Brain pericyte (primary cell): ENCODE results near the gene MATK.
"Not testable (repeated sequence)": the region's sequence is repeated elsewhere in the genome, so short reads cannot be mapped to it uniquely, and the experiment has no call there.

Source experiments
- DNase-seq: peaks from one replicate; pipeline ENCODE4 v3.0.0-alpha.2; 2012; ENCODE audit warnings: low read depth, low spot score

The MATK gene

DNA sequence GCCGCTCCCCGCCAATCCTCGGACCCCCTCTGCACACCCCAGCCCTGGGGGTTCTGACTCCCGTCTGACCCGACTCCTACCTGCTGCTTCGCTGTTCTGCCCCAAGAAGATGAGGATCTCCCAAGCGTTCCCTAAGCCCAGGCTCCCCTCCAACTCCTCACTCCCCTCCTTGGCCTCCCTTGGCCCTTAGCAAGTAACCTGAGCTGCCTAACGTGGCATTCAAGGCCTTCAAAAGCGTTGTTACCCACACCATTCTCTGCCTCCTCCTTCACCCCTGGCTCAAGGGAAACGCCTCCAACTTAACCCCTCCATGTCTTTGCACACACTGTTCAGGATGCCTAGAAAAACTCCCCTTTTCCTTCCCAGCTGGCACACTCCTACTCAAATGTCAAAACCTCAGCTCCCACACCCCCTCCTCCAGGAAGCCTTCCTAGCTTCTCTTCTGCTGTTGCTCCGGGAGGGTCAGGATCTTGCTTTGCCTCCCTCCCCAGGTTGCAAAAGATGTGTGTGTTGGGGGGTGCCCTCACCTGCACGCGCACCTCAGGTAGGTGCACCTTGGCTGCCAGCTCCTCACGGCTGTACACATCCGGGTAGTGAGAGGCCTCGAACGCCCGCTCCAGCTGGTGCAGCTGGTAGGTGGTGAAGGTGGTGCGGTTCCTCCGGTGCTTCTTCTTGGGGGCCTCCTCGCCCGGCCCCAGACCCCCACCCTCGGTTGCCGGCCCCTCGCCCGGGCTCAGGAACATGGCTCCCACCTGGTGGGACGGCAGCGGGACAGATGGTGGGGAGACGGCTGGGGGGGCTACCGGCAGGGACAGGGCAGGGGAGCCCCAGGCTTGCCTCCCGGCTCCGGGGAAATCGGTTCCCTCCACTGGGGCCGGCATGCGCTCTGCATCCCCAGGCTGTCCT is 14.9 kb downstream of the MATK start:
- DNase-seq: no peak

DNA sequence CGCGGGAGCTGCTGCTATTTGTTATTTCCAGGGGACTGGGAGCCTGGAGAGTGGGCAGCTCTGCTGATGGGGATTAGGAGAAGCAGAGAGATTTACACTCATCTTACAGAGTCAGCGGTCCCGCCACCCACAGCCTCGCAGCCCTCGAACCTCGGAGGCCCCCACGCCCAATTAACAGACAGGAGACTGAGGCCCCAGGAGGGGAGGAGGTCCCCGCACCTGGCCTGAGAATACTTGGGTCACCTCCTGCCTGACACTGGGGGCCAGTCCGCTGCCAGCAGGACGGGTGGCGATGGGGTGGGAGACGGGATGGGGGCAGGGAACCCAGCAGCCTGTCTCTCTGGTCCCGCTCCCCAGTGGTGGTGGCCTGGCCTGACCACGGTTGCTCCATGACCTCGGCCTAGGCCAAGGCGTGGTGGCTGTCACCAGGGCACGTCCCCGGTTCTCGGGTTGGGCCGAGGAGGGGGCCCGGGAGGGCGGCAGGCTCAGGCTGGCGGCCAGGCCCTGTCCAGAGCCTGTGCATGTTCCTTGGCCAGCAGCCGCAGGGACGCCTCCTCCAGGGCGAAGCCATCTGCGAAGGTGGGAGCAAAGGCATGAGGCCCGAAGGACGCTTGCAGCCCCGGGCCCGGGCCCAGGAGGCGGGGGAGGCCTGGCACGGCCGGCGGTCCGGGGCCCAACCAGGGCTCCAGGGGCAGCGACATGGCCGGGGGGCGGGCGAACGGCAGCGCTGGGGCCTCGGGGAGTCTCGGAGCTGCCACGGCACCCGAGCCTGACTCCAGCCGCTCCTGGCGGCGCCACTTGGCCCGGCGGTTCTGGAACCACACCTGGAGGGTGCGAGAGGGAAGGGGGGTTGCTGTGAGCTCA is 15.8 kb downstream of the MATK start:
- no peak for DNase-seq

DNA sequence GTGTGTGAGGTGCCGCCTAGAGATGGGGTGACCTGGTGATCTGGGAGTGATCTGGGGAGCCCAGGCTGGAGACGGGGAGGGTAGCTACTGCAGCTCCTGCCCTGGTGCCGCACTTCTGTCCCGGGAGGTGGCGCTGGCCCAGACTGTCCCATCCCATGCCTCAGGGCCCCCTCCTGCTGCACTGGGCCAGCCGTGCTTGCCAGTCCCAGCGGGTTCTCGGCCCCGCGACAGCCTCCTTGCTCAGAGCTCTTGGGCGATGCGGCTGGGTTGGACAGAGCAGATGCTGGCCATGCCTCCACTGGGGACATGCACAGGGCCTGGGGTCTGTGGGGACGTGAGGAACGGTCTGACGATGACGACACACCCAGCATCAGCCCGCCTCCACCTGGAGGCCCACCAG is 16.7 kb downstream of the MATK start:
- no peak for DNase-seq

DNA sequence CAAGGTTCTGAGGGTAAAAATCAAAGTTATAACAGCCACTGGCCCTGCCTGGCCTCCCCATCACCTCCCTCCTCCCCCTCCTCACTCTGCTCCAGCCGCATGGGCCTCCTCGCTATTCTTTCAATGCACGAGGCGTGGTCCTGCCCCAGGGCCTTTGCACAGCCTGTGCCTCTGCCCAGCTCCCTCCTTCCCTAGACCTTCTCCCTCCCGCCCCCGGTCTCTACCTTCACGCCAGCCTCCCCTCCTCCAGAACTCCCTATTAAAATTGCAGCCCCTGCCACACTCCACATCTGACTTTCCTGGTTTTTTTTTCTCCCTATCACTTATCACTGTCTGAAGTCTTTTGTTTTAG is 17.5 kb downstream of the MATK start:
- no peak for DNase-seq

DNA sequence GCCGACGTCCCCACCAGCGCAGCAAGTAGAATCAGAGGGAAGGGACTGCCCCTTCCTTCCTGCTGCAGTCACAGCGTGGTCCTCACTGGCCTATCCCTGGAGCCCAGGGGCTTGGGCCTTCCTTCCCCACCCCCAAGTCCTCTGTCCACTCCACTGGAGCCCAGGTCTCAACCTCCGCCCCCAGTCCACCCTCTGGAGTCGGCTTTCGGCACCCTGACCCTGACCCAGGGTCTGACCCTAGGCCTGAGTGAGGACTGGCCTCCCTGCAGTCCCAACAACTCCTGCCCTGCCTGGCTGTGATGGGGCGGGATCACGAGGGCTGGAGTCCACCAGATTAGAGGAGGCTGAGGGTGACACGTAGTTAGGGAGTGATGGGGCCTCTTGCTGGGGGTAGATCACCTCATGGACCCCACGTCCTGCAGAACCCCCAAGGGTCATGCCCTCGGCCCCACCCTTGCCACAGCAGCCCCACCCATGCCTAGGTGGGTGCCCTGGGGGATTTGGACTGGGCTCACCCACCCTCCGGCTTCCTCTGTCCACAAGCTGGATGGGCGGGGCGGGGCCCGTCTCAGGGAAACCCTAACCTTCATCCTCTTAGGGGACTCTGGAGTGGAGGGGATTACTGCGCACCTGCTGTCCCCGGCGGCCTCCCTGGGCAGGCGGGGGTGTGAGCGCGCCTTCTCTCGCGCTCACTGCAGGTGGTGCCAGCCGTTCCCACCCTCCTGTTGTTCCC is 18.0 kb downstream of the MATK start:
- no peak for DNase-seq

DNA sequence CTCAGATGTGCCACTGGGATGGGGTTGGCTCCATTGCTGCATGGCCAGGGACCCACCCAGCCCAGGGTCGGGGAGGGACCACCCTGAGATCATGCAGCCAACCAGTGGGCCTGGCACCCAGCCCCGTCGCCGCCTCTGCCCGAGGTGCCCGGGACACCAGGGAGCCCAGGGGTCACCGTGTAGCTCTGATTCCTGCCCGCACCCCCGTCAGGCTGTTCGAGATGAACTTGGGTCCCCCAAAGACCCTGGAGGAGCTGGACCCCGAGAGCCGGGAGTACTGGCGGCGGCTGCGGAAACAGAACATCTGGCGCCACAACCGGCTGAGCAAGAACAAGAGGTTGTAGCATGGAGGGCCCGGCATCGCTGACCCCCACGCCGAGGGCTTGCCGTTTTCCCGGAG is 19.1 kb downstream of the MATK start:
- no peak for DNase-seq

DNA sequence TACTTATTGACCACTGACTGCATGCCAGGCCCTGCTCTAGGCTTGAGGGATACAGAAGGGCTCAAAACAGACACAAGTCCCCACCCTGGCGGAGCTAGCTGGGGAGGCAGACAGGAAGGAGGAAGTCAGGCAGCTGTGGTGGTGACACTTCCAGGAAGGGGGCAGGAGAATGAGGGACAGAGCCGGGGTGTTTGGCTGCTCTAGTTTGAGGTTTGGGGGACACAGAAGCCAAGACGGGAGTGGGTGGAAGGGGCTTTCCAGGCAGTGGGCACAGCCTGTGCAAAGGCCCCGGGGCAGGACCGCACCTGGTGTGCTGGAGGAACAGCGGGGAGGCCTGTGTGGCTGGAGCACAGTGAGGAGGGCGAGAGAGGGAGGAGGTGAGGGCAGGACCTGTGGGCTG is 19.7 kb downstream of the MATK start:
- DNase-seq: no peak

DNA sequence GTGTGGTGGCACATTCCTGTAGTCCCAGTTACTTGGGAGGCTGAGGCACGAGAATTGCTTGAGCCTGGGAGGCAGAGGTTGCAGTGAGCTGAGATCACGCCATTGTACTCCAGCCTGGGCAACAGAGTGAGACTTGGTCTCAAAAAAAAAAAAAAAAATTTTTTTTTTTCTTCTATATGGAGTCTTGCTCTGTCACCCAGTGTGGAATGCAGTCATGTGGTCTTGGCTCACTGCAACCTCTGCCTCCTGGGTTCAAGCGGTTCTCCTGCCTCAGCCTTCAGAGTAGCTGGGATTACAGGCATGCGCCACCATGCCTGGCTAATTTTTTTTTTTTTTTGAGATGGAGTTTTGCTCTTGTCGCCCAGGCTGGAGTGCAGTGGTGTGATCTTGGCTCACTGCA is 20.4 kb downstream of the MATK start:
- DNase-seq: not testable (repeated sequence)

DNA sequence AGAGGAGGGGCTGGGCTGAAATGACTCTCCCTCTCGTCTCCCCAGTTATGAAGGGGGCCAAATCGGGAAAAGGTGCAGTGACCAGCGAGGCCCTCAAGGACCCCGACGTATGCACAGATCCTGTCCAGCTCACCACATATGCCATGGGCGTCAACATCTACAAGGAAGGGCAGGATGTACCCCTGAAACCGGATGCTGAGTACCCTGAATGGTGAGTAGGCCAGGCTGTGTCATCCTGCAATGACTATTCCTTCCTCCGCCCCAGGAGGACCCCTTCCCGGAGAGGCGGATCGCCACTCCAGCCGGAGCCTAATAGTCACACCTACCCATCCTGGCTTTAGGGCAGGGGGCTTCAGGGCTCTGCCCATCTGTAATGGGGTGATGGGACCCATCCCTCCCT is 21.1 kb downstream of the MATK start:
- DNase-seq: no peak

DNA sequence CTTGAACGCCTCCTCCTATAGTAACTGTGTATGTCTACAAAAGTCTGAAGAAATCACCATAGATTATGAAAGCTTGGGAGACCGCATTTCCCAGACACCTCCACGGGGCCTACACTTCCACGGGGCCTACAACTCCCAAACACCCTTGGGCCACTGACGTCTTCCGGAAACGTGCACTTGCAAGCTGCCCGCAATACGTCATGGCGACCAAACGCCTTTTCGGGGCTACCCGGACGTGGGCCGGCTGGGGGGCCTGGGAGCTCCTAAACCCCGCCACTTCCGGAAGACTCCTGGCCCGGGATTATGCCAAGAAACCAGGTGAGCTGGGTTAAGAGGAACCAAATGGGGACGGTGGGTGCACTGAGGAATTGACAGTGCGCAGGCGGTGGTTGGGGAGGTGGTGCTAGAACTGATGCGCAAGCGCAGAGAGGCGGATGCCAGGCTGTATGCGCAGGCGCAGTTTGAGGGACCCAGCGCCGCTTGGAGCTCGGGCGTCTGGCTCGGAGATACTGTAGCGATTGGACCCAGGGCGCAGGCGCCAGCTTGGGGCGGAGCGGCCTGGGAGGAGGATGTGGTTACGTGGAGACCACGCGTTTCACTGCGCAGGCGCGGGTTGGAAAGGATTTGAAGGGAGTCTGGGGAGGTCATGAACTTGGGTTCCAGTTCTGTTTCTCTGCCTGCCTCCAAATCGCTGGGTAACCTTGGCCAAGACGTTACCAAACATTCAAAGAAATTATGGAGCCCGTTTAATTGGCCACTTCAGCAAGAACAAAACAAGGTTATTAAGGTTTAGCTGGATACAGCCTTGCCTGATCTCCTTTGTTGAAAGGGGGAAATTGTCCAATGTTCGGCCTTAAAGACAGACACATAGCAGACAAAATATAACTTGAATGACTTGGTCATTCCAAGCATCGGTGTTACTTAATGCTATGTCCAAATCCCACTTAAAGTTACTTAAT is 23.4 kb downstream of the MATK start, which contains the start of gene MRPL54:
MRPL54 (plus strand) TSS at position 182 of the 959 bp plus-strand sequence; CDS start at position 201, 19 bp downstream.
- DNase-seq: peak; percentile 99

DNA sequence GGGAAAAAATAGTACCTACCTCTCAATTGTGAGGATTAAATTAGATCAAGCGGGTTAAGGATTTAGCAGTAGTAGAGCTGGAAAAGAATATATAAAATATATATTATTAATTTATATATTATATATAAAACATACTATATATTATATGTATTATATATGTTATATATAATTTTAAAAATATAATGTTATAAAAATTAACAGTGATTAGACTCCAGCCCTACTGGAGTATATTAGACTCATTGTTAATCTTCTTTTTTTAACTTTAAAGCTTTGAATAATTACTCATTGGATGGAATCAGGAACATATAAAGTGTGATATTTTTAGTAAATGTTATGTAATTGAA is 24.1 kb downstream of the MATK start:
- DNase-seq: no peak

DNA sequence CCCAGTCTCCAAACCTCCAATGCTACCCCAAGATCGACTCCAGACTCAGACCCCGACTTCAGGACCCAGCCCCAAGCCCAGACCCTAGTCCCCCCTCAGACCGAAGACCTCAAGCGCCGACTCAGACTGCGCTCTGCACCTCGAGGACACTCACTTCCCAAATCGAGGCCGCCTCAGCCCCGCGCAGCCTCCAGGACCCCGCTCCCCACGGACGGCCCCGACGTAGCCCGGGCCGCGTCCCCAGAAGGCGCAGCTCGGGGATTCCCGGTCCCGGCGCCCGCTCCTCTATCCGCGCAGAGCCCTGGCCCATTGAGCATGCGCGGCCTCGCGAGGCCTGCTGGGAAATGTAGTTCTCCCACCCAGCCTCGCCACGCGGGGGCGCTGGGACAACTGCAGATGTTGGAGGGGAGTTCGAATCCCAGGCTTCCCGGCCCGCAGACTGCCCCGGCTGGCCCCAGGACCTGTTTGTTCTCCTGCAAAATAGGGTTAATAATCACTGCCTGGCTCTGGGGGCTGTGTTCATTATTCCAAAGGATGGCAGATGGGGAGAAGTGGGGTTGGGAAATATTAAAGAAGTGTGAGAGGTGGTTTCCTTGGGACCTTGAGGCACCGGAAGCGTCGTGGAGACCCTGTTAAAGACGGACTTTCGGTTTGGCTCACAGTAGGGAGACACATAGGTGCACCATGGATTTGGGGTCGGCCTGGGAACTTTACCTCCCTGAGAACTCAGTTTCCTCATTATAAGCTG is 24.6 kb downstream of the MATK start, which contains the start of gene APBA3:
APBA3 (minus strand) TSS at position 311 of the 748 bp plus-strand sequence. CDS start 1,428 bp downstream, outside the sequence.
- peak; percentile 76 for DNase-seq

DNA sequence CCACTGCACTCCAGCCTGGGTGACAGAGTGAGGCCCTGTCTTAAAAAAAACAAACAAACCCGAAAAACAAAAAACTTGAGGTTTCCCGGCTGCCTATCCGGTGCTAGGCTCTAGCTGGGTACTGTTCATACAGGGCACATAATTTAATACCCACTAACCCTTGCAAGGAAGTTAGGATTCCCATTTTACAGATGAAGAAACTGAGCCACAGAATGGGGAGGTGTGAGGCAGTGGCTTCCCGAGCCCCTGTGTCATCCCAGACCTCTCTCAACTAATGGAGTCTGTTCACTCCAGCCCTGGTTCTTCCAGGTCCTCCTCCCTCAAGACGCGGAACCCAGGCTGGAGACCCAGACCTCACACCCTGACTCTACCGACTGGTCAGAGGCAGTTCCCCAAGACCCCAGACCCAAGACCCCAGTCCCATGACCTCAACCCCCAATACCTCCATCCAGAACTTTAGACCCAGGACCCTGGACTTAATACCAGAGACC is 25.3 kb downstream of the MATK start:
- DNase-seq: no peak

DNA sequence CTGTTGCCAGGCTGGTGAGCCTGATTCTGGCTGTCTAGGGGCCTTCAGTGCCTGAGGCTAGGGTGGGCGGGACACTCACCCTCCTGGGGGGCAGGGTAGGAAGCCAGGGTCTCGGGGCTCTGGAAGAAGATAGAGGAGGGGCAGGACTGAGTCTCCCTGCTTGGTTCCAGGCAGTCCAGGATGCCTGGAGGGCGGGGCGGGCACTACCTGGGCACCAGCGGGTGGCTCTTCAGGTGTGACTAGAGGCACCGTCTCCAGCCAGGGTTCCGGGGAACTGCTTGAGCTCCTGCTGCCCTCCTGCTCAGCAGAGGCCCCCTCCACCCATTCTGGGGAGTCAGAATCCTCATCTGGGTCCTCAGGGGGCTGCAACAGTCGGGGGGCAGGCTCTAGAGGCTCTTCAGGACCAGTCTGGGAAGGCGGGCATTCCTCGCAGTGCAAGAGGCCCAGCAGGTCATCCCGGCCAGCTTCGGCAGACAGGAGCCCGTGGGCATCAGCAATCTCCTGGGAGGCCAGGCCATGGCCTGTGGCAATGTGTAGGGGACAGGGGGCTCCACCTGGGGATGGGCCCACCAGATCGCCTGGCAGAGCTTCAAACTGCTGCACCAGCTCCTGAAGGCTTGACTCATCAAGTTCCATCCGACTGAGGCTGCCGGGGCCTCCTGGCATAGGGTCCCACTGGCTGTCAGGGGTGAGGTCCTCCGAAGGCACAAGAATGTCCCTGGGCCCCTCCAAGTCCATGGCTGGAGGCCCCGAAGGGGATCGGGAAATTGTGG is 26.5 kb downstream of the MATK start:
- no peak for DNase-seq

DNA sequence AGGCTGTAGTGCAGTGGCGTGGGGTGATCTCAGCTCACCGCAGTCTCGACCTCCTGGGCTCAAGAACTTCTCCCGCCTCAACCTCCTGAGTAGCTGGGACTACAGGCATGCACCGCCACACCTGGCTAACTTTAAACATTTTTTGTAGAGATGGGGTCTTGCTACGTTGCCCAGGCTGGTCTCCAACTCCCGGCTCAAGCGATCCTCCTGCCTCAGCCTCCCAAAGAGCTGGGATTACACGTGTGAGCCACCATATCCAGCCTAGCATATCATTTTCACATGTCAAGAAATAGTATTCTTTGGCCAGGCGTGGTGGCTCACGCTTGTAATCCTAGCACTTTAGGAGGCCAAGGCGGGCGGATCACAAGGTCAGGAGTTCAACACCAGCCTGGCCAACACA is 27.9 kb downstream of the MATK start:
- DNase-seq: not testable (repeated sequence)

DNA sequence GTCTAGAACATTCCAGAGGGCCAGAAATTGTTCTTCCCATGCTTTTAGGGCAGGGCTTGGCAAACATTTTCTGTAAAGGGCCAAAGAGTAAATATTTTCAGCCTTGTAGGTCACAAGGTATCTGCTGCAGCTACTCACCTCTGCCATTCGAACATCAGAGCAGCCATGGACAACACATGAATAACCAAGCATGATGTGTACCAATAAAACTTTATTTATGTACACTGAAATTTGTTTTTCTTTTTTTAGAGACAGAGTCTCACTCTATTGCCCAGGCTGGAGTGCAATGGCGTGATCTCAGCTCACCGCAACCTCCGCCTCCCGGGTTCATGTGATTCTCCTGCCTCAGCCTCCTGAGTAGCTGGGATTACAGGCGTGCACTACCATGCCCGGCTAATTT is 28.5 kb downstream of the MATK start:
- not testable (repeated sequence) for DNase-seq

DNA sequence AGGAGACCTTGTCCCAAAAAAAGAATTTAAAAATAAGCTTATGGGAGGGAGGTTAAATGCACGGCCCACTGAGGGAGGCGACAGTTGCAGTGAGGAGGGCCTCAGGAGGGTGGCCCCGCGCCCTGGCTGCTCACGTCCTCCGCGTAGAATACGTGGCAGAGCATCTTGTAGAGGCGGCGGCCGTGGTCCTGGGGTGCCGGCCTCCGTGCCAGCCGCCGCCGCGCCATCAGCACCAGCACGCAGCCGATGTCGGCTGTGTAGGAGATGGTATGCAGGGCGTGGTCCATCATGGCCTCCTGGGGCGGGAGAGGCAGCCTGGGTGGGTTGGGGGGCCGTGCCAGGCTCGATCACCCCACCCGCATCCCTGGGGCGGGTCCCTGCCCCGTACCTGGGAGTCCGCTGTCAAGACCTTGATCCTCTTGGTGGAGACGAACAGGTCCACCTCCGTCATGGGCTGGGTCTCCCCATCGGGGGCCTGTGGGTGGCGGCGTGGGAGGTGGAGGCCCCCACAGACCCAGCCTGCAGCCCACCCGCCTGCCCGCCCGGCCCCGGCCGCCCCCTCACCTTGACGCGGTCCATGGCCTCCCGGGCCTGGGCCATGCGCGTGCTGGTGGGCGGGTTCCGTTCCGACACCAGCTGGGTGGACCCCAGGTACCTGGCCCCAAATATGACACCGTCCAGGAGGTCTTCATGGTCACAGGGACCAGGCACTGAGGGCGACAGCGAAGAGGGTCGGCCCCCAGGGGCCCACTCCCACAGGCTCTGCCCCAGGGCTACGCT is 32.4 kb downstream of the MATK start:
- DNase-seq: no peak

DNA sequence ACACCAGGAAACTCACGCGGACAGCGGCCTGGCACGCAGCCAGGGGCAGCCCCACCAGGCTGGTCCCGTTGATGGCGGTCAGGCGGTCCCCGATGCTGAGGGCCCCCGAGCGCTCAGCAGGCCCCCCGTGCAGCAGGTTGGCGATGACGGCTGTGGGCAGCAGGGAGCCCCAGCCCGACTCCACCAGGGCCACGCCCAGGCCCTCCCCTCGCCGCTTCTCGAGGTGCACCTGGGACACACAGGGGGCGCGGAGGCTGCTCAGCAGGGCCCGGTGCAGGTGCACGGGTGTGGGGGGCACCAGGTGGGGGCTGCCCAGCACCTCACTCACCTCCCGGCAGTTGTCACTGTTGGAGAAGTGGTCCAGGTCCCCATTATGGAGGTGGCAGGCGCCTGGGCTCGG is 33.7 kb downstream of the MATK start:
- DNase-seq: no peak
